Activated naive CD4-positive, alpha-beta T cell treated with anti-CD3 and anti-CD28 coated beads, Interleukin-2, amount 10 ng/mL, durations not matched to agents 5 hours and 36 hours (primary cell): ENCODE measurements around the gene CEP128. TPM values are rescaled to one million over a fixed set of nuclear protein-coding genes. Genes with fewer than 3 reads are reported as not detected.

ENCODE experiments used
- total RNA-seq, 2 experiments: library from RNA; stranded (reverse); gene quantifications; one replicate each; pipeline ENCODE4 v1.2.3, GENCODE V29; 2021

The CEP128 gene
- 10 to 100 TPM; 24.1 to 27.5 TPM for total RNA-seq

DNA sequence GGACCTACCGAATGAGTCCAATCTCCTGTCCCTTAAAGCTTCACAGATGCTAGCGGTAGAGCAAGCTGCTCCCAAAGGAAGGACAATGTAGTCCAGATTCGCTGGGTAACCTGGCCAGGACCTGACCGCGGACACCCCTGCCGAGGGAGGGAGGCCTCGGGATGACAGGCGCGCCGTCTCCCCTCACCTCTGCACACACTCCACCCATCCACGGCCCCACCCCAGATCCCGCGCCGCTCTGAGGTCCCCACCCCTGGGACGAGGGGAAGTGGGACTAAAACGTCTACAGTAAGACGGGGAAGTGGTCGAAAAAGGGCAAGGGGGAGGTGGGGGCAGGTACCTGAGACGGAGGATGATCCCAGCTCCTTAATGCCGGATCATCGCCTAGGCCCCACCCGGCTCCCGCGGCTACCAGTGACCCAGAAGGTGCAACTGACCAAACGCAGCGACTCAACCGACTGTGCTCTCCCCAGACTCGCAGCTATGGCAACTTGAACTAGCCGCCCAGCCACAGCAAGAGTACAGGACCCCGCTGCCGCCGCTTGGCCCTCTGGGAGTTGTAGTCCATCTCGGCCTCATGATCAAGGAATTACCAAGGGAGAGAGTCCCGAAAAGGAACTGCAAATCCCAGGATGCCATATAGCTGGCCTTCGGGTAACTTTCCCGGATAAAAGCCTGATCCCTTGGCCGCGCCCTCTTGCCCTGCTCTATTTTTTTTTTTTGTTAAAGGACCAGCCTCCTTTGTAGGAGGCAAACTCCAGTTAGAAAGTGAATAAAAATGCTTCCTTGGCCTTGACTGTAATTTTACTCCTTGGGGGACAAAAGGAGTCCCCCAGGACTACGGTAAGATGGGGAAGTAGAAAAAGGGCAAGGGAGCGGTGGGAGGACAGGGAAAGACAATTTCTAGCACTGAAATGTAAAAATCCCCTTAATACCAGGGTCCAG lies at the start of gene CEP128:
CEP128 (minus strand) TSS at position 498 of the 945 bp plus-strand sequence.

DNA sequence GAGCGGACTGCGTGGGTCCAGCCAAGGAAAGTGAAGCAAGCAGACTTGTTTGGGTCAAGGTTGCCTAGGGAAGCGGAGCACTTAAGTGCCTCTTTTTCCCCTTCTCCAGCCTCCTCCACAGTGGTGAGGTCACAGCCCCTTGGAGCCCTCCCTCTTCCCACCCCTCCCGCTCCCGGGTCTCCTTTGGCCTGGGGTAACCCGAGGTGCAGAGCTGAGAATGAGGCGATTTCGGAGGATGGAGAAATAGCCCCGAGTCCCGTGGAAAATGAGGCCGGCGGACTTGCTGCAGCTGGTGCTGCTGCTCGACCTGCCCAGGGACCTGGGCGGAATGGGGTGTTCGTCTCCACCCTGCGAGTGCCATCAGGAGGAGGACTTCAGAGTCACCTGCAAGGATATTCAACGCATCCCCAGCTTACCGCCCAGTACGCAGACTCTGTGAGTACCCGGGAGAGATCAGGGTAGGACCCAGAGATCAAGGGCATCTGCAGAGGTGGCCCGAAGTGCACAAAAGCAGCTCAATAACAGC lies 13.9 kb upstream of the CEP128 start, which contains the start of gene TSHR:
TSHR (plus strand) TSS at position 206 of the 526 bp plus-strand sequence; CDS start at position 266, 60 bp downstream.

Other genes with a start within 250 kb of the CEP128 start
- gene TSHR, start 13.9 kb upstream of the CEP128 start, total RNA-seq = 1 to 10 TPM; 3.5 to 5.0 TPM